Measurements from ENCODE around the gene UBE3B.
"Not testable (repeated sequence)": the region's sequence is repeated elsewhere in the genome, so short reads cannot be mapped to it uniquely, and the experiment has no call there.

The UBE3B gene

DNA sequence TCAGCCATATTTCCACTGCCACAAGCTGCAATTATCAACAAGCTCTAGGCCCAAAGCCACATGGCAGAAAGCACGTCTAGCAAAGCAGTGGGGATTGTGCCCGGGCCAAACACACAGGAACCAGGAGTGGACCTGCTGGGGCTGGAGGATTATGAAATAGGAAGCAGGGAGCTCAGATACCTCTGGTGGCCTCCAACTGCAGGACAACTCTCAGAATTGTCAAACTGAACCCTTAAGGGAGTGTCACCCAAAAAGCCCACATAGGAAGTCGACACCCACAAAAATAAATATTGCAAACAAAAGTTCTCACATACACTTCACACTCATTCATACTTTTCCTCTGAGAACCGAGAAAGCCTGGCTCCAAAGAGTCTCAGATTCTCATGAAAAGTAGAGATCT, 26.5 kb upstream of the UBE3B start:
- no peak for DNase-seq (ENCODE audit: low read depth)

DNA sequence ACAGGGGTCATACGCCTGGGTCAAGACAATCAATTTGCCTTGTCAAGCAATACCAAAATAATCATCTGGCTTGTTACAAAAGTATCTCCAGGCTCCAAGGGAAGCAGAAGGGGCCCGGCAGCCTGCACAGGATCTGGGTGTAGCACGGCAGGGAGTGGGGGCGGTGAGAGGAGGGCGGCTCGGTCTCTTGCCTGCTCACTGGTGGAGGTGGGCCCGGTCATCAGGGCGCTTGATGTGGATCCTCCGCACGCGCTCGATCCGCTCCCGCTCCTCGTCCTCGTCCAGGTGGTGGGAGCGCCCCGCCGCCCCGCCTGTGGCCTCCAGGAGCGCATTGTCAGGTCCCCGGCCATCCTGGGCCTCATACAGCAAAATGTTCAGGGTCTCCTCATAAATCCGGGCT, 26.0 kb upstream of the UBE3B start:
- DNase-seq (ENCODE audit: low read depth), result no peak

GRCh38 chr12:109452489-109452888, 24.9 kb upstream of the UBE3B start:
- DNase-seq (ENCODE audit: low read depth), result no peak

DNA sequence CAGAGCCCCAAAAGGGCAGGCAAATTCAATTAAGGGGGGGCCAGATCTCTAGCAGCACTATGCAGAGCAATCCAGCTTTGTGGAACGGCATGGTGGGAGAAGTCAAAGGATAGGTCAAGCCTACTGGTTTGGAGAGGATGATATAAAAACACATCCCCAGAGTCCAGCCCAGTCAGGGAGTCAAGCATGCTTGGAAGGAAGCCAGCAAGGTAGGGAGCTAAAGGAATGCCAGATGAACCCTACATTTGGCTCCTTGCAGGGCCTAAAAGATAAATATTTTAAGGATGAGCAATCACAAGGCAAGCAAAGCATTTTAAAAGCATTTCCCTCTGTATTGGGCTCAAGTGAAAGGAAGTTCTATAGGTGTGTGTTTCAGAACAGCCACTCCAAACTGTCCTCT, 21.7 kb upstream of the UBE3B start:
- no peak for DNase-seq (ENCODE audit: low read depth)

DNA sequence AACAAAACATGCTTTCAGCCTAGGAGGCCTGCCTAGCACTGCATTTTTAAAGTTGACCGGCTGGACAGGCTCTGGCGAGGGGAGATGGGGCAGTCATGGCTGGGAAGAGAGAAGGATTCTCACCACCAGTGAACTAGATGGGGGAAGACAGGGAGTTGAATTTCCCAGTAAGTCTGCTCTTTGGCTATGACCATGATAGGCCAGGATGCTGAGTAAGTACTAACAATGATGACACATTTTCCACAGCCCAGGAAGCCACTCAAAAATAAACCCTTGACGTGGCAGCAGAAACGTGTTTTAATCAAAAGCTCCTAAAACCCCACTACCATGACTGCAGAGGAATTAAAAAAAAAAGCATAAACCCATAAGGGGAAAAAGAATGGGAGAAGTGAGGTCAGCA, 19.3 kb upstream of the UBE3B start:
- no peak for DNase-seq (ENCODE audit: low read depth)

- DNase-seq (ENCODE audit: low read depth), result no peak
These were observed 18.6 kb upstream of the UBE3B start for GRCh38 chr12:109458771-109459208.

GRCh38 chr12:109459247-109459646, 18.2 kb upstream of the UBE3B start:
- no peak for DNase-seq (ENCODE audit: low read depth)

GRCh38 chr12:109460538-109460937, 16.9 kb upstream of the UBE3B start:
- DNase-seq (ENCODE audit: low read depth), result no peak

GRCh38 chr12:109461049-109461845, 16.2 kb upstream of the UBE3B start:
- no peak for DNase-seq (ENCODE audit: low read depth)

DNA sequence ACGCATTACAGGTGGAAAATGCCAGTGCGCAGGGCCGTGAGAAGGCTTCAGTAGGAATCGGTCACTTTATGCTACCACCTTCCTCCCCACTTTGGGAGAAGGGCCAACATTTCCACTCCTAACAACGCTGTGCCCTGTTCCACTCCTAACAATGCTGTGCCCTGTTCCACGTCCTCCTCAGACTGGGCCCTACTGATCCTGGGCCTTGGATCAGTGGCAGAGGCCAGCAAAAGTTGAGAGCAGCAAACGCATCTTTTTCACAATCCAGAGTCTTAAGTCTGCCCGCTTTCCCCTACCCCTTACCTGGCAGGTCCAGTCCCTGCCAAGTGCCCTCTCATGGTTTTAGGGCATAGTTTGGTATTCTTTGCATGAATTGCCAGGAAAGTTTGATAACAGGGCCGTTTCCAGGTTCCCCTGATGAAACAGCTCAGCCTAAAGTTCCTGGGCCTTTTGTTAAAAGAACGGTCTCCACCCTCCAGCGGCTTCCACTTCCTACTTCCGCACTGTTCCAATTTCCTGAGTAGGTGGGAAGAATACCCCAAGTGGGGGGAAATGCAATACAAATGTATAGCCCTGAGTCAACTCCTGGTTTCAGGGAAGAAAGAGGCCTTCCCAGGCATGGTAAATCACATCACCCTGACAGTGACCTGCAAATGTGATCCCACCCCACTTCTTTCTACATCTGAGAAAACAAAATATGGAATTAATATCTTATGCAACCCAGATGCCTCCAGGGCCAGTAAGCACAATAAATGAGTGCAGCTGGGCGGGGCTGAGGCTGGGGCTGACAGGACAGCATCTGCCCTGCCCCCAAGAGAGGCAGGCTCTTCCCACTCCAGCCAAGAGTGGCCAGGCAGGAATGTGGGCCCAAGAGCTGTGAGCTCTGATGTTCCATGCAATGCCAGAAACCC, 15.3 kb upstream of the UBE3B start:
- no peak for DNase-seq (ENCODE audit: low read depth)

DNA sequence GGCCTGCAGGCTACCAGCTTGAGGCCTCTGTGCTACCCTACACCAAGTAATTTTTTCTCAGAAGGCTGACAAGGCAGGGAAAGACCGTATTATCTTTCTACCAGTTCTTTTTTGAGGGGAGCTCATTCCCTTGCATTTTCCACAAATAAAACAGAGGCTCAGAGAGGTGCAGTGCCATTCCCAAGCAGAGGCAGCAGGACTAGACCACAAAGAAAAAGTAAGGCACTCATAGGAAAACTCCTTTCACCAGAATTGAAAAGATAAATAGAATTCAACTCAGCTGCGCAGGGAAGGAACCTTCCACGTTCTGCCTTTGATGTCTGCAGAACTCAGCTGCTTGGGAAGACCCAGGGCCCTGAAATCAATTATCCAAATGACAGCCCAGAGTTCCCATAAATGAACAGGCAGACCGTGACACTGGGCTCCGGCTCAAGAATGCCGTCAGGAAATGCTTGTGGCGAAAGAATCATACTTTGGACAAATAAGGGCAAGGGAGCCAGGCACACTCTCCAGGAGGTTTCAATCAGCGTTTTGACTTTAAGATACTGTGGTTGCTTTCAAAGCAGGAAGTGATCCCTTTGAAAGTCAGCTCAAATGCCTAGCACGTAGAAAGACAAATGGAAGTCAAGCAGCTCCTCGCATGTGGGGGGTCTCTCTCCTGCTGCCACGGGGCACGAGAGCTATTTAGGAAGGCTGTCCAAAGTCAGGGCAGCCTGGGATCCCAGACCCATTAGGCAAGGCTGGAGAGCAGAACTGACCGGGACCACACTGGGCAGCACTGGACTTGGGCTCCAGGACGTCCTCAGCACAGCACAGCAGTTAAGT, 14.4 kb upstream of the UBE3B start:
- no peak for DNase-seq (ENCODE audit: low read depth)

DNA sequence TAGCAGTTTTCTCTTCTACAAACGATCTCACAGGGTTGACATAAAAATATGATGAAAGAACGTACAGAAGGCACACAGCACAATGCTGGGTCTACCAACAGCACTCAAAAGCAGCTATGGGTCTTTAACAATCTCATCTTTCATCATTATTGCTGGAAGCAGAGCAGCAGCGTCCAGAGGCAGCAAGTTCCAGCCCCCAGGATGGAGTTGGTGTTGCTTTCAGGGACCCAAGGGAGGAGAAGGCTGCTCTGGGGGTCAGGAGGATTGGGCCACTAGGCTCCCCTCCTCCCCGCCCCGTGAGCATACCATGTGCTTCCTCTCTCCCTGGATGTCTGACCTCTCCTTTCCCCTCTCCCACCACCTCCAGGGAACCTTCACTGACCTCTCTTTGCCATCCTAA, 13.7 kb upstream of the UBE3B start:
- DNase-seq (ENCODE audit: low read depth), result no peak

DNA sequence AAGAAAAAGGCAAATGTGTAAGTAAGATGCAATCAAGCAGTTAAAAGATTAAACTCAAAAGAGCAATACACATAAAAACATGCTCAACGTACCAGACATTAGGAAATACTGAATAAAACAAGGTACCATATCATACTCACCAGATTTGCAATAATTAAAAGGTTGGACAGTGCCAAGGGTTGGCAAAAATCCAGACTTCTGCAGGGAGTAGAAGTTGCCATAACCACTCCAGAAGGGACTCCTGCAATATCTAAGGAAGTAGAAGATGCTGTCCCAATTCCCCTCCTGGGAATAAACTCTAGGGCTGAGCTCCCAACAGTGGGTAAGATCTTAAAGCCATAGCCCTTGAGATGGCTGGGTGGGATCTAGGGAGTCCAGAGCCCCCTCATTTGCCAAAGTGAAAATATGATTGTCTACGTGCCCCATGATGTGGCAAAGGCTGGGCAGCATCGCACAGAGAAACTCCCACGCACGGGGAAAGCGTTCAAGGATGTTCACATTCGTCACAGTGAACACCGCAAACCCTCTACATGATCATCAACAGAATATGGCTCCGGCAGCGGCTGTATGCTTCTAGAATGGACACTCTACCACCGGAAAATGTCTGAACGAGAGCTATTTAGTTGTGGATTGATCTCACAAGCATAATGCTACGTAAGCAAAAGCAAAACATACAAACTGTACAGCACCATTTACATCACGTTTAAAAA, 12.6 kb upstream of the UBE3B start:
- no peak for DNase-seq (ENCODE audit: low read depth)

GRCh38 chr12:109466305-109466704, 11.1 kb upstream of the UBE3B start:
- DNase-seq (ENCODE audit: low read depth), result no peak

- no peak for DNase-seq (ENCODE audit: low read depth)
These were observed 10.6 kb upstream of the UBE3B start for GRCh38 chr12:109466821-109467220.

GRCh38 chr12:109467978-109468676, 9.3 kb upstream of the UBE3B start:
- DNase-seq (ENCODE audit: low read depth), result no peak

DNA sequence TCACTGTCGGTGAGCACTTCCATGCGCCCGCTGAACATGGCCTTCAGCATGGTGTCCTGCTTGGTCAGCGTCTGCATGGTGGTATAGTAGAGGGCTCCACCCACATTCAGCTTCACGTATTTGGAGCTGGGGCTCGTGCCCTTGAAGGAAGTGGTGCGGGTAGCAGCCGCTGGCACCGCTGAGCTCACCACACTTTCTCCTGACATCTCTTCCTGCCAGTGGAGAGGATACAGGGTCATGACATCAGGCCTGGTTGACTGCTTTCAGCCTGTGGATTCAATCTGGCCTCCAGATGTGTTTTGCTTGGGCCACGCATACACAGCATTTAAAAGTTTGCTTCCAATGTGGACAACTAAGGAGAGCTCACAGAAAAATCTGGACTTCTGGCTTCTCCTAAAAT, 7.9 kb upstream of the UBE3B start:
- no peak for DNase-seq (ENCODE audit: low read depth)

DNA sequence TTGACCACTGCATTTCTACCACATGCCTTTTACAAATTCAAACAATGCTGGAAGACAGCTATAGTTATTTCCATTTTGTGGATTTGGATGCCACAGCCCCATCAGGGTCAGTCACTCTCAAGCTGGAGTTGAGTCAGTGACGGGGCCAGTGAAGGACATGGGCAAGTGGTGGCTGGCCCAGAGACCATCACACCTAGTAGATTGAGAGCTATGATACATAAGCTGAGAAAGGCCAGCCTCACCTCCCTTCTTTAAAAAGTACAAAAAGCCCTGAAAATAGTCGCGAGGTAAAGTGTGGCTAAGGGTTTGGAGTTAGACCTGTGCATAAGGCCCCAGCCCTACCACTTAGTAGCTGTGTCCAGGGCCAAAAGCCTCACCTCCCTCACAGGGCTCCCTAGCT, 4.4 kb upstream of the UBE3B start:
- no peak for DNase-seq (ENCODE audit: low read depth)

DNA sequence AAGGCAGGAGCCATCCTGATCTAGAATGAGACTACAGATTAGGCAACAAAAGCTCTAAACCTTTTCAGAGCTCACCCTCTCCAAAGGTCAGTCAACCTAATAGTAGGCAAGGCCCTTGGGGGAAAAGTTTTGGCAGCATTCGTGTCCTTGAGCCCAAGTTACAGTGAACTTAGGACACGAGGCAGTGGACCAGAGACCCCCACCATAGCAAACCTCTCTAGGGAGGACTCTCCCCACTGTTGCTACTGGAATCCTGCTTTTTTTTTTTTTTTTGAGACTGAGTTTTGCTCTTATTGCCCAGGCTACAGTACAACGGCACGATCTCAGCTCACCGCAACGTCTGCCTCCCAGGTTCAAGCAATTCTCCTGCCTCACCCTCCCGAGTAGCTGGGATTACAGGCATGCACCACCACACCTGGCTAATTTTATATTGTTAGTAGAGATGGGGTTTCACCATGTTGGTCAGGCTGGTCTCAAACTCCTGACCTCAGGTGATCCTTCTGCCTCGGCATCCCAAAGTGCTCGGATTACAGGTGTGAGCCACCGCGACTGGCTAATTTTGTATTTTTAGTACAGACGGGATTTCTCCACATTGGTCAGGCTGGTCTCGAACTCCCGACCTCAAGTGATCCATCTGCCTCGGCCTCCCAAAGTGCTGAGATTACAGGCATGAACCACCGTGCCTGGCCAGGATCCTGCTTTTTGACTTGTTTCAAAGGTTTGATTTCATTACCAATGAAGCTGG, 3.7 kb upstream of the UBE3B start:
- DNase-seq (ENCODE audit: low read depth), result not testable (repeated sequence)

DNA sequence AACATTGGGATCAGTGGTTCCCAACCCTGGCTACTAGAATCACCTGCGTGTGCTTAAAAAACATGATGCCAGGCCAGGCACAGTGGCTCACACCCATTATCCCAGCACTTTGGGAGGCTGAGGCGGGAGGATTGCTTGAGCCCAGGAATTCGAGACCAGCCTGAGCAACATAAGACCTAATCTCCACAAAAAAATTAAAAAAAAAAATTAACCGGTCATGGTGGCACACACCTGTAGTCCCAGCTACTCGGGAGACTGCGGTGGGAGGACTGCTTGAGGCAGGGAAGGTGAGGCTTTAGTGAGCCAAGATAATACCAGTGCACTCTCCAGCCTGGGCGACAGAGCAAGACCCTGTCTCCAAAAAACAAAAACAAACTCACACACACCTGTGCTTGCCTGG, 2.3 kb upstream of the UBE3B start:
- no peak for DNase-seq (ENCODE audit: low read depth)
